HG03457 (cell line): ENCODE measurements around the gene MGST3.
"Not testable (repeated sequence)": the region's sequence is repeated elsewhere in the genome, so short reads cannot be mapped to it uniquely, and the experiment has no call there.

Experiments
- ATAC-seq: cut with Tn5 transposase; IDR thresholded peaks from one replicate; pipeline ENCODE4 v1.9.1; 2021; ENCODE audit warnings: moderate number of reproducible peaks; ENCODE audit not compliant: unreplicated experiment

MGST3 gene

DNA sequence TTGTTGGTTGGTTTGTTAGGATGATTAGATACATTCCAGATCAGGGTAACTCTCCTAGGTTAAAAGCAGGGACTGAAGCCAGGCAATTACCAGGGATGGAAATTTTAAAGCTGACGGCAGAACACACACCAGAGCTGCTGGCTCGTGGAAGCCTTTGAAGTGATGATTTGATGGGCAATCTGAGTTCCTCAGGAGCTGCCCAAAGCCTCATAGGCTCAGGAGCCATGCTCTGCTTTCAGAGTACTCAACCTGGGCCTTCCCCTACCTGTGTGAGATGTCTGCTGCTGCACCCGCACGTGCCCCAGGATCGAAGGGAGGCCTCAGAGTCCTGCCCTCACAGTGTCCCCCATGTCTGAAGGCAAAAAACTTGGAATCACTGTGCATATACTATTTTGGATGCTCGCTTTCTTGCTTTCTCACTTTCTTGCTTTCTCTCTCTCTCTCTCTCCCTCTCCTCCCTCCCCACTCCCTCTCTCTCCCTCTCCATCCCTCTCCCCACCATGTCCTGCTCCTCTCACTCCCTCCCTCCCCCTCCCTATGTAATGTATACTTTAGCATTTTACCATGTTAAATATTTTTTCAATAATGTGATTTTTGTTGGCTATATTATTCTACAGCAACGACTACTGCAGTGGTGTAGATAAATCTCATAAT lies 18.0 kb downstream of the MGST3 start:
- ATAC-seq = no peak

DNA sequence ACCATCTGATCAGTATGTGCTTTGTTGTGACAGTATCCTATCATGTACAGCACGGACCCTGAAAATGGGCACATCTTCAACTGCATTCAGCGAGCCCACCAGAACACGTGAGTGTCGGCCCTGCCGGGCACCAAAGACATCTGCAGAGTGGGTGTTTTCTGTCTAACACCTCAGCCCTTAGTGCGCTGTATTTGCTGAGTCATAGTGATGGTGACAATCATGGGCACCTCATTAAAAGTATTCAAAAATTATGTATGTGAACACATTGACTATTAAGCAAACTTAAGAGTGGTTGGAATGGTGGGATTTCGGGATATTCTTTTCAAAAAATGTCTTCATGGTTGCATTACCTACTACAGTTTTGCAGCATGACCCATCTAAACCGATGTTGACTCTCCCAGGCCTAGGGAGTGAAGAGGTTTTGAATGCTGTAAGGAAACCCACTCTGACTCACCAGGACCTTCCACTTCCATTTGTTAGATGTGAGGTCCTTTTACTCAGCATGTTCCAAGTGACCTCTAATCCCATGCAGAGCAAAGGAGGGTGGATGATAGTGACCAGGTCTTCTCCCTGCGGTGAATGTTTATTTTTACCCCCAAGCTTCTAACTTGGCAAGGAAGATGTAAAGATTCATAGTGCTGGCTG lies 20.1 kb downstream of the MGST3 start:
- ATAC-seq = no peak

DNA sequence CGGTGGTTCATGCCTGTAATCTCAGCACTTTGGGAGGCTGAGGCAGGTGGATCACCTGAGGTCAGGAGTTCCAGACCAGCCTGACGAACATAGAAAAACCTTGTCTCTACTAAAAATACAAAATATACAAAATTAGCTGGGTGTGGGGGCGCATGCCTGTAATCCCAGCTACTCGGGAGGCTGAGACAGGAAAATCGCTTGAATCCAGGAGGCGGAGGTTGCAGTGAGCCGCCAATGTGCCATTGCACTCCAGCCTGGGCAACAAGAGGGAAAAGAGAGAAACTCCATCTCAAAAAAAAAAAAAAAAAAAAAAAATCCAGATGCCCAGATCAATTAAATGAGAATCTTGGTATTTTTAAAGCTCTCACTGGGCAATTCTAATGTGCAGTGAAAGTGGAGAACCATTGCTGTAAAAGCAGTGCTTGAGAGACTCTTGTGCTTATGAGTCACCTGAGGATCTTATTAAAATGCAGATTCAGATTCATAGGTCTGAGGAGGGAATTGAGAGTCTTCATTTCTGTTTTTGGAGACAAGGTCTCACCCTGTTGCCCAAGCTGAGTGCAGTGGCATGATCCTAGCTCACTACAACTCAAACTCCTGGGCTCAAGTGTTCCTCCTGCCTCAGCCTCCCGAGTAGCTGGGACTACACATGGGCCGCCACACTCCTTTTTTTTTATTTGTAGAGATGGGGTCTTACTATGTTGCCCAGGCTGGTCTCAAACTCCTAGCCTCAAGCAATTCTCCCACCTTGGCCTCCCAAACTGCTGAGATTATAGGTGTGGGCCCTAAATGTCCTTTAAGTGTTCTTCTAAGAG lies 27.9 kb downstream of the MGST3 start:
- not testable (repeated sequence) for ATAC-seq

DNA sequence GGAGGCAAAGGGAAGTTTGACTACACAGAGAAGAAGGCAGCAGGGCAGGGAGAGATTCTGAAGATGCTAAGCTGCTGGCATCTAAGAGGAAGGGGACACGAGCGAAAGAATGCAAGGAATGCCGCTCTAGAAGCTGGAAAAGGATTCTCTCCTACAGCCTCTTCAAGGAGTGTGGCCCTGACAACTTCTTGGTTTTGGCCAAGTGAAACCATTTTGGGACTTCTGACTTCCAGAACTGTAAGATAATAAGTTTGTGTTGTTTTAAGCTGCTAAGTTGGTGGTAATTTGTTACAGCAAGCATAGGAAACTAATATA lies 28.5 kb downstream of the MGST3 start:
- no peak for ATAC-seq

DNA sequence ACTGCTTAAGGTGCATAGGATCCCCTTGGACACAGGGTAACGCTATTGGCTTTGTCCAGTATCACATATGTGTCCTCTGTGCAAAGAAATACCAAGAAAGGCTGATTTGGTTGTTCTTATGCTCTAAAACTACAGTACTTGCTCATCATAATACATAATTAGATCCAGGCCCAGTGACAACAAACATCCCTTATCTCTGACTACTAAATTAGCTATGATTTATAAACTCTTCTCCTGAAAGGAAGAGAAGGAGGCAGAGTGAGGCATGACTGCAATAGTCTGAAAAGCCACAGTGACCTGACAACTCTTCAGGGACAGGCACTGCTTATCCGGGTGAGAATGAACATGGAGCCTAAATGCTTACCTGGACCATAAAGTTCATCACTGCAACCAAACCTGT lies 30.7 kb downstream of the MGST3 start:
- no peak for ATAC-seq

DNA sequence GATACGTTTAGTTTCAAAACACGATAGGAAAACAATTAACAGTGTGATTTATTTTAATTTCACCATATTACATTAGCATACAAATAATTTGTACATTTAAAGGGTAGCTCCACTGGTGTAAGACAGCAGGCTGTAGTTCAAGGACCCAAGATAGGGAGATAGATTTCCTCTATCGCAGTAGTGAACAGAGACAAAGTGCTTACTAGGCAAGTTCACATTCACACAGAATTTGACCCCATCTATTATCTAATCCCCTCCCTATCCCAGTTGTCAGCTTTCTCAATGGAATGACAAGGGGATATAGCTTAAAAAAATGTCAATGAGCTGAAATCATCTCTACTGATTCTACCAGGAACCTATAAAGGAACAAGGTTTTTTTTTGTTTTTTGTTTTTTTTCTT lies 31.2 kb downstream of the MGST3 start:
- no peak for ATAC-seq

DNA sequence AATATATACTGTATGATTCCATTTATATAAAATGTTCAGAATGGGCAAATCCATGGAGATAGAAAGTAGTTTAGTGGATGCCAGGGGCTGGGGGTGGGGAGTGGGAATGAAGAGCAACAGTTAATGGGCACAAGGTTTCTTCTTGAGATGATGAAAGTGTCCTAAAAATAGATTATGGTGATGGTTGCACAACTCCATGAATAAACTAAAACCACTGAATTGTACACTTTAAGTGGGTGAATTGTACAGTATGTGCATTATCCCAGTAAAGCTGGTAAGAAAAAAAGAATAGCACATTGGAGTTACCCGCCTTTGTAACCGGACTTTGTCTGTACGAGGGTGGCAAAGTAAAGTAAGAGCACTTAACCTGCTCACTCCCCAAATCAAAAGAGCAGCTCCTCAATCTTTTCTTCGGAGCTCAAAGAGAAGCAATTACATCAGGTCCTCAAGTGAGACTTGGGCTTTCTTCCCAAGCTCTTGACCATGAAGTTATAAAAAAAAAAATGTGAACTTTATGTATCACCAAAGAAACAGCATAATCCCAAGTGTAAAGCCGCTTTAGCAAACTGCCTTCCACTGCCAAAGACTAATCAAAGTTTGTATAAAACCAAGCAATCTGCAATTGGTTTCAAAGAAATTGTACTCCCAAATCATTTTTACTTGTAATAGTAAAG lies 35.3 kb downstream of the MGST3 start:
- no peak for ATAC-seq

DNA sequence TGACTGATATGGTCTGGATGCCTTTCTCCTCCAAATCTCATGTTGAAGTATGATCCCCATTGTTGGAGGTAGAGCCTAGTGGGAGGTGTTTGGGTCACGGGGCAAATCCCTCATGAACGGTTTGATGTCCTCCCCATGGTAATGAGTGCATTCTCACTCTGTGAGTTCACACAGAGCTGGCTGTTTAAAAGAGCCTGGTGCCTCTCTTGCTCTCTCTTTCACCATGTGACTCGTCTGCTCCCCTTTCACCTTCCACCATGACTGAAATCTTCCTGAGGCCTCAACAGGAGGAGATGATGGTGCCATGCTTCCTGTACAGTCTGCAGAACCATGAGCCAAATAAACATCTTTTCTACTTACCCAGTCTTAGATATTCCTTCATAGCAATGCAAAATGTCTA lies 37.1 kb downstream of the MGST3 start:
- no peak for ATAC-seq

DNA sequence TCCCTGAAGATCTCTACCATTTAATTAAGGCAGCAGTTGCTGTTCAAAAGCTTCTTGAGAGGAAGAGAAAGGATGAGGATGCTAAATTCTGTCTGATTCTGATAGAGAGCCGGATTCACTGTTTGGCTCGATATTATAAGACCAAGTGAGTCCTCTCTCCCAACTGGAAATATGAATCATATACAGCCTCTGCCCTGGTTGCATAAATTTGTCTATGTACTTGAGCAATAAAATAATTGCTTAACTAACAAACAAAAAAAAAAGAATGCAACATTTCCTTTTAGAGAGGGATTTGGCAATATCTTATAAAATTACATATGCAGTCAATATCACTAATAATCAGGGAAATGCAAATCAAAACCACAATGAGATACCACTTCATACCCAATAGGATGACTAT lies 40.5 kb downstream of the MGST3 start:
- ATAC-seq = no peak

DNA sequence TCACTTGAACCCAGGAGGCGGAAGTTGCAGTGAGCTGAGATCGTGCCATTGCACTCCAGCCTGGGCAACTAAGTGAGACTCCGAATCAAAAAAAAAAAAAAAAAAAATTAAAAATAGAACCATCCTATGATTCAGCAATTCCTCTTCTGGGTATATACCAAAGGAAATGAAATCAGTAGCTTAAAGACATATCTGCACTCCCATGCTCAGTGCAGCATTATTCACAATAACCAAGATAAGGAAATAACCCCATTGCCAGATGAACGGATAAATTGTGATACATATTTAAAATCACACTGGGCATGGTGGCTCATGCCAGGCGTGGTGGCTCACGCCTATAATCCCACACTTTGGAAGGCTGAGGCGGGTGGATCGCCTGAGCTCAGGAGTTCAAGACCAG lies 43.6 kb downstream of the MGST3 start:
- no peak for ATAC-seq

DNA sequence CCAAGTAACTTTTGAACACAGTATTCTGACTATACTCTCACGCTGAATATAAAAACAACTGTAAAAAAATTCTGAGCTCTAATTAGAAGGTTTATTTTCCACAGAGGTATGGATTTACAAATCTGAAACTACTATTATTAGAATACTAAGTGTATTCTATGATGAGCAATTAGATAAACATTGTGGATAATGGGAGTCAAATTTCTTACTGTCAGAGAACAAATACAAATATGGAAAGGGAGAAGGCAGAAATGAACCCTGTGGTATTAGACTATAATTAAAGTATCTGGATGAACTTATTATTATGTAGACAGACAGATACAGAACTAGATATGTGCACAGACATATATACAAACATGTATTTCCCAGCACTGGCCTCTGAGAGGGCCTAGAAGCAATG lies 44.8 kb downstream of the MGST3 start:
- ATAC-seq = no peak

DNA sequence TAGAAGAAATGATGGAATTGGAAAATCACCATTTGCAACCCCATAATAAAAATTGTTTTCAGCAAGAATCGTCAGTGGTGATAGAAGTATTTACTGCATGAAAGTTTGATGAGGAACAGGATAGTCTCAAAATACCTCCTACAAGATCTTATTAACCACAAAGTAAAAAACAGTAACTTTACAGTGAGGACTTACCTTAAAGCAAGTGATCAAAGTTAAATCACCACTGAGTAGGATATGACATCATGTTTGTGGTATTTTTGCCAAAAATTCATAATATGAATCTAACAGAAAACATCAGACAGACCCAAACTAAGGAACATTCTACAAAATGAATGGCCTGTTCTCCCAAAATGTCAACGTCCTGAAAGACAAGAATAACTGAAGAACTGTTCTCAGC lies 47.5 kb downstream of the MGST3 start:
- no peak for ATAC-seq

DNA sequence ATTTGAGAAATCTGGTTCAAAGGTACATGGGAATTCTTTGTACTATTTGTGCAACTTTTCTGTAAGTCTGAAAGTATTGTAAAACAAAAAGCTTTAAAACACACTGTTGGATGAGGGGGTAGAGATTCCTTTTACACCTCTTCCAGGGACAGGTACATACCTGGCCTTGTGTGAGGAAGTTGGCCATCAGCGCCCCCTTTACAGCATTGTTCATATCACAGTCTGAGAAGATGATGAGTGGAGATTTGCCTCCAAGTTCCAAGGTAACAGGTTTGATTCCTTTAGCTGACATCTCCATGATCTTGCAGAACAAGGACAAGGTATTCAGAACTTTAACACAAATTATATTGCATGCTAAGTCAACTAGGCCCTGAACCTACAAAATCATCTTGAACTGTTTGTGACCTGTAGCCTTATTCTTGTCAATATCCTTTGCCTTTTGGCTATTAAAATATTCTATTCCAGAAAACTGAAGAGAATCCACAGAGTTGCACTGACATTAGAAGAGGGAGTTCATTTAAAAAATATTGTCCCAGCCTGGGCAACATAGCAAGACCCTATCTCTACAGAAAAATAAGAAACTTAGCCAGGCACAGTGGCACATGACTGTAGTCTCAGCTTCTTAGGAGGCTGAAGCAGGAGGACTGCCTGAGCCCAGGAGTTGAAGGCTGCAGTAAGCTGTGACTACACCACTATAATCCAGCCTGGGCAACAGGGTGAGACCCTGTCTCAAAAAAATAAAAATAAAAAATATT lies 48.4 kb downstream of the MGST3 start:
- ATAC-seq = no peak

DNA sequence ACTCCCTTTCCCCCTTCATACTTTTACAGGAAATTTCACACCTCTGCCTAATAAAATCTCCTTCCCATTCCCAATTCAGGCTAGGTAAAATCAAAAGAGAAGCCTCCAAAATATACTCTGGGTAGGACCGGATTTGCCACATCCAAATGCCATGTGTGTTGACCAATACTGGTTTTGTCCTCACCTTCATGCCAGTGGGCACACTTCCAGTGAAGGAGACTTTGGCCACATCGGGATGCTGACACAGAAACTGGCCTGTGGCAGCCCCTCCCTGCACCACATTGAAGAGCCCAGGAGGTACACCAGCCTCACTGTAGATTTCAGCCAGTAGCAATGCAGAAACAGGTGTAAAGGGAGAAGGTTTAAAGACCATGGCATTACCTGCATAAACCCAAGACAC lies 49.3 kb downstream of the MGST3 start:
- ATAC-seq = no peak

DNA sequence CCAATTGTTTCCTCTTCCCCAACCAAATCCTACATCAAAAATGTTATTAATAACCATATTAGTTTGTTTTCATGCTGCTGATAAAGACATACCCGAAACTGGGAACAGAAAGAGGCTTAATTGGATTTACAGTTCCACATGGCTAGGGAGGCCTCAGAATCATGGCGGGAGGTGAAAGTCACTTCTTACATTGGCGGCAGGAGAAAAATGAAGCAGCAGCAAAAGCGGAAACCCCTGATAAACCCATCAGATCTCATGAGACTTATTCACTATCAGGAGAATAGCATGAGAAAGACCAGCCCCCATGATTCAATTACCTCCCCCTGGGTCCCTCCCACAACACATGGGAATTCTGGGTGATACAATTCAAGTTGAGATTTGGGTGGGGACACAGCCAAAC lies 49.7 kb downstream of the MGST3 start:
- ATAC-seq = not testable (repeated sequence)

DNA sequence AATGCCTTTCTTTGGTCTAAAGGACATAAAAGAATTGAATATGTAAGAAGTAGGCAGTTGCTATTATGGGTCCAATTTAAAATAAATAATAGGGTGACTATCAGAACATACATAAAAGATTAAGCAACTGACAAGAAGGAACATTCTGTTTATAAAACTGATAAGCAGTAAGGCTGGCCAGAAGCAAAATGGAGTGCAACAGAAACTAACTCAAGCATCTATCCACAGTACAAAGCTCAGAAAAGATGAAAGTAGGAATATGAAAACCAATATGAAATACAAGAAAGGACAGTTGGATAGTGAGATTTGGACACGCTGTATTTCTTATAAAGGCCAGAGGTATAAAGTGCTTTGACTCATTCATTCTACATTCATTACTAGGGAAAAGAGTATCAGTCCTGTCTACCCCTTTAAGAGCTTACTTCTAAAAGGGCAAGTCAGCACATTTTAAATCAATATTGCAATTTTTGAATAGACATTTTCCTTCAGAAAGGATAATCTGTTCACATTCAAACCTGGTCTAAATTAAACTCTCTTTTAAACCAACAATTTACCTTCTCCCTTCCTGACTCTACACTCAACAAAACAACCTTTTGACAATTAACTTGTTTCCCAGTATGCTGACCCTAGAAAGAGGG lies 52.9 kb downstream of the MGST3 start:
- ATAC-seq = no peak

DNA sequence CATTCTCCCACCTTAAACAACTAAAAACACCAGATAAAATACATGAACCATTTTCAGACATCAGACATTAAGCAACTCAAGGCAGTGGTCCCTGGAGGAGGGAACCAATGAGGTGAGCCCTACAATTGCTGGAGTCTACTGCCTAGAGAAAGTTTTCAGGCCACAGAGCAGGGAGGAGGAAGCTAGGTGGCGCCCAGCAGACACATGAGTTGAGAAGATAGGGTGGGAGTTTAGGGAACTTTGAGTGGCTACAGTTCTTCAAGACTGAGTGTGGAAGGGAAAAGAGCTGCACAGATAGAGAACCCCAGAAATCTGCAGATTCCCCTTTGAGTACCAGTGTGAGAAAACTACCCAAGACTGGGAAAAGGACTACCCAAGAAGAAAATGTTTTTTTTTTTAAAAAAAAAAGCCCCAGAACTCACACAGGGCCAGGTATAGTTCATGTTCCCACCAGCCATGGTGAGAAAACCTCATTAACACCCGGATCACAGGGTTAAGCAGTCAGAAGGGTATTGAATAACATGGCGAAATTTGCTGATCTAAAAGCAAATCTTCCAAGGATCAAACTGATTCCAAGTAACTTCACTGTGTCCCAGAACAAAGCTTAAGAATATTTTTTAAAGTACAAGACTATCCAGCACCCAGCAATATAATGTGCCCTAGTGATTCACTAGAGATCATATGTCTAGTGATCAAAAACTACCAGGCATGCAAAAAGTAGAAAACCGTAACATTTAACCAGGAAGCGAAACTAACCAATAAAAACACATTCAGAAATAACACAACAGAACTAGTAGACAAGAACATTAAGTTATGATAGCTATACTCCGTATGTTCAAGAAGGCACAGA lies 55.3 kb downstream of the MGST3 start:
- no peak for ATAC-seq

DNA sequence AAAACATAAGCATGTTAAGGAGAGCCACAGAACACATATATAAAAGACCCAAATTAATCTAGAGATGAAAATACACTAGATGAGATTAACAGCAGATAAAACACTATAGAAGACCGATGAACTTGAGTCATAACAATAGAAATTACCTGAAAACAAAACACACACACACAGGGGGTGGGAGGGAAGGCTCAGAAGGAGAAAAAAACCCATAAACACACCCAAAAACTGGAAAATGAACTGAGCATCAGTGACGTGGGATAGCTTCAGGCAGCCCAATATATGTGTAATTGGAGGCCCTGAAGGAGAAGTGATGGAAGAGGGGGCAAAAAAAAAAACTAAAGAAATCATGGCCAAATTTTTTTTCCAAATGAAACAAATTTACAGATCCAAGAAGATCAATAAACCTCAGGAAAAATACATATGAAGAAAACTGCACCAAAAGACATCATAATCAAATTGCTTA lies 56.0 kb downstream of the MGST3 start:
- no peak for ATAC-seq

DNA sequence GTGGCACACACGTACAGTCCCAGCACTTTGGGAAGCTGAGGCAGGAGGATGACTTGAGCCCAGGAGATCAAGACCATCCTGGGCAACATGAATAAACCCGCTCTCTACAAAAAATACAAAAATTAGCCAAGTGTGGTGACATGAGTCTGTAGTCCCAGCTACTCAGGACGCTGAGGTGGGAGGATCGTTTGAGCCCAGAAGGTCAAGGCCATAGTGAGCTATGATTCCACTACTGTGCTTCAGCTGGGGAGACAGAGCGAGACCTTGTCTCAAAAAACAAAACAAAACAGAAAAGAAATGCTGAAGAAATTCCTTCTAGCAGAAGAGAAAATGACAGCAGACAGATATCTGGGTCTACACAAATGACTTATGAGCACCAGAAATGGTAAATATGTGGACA lies 57.0 kb downstream of the MGST3 start:
- ATAC-seq = no peak

DNA sequence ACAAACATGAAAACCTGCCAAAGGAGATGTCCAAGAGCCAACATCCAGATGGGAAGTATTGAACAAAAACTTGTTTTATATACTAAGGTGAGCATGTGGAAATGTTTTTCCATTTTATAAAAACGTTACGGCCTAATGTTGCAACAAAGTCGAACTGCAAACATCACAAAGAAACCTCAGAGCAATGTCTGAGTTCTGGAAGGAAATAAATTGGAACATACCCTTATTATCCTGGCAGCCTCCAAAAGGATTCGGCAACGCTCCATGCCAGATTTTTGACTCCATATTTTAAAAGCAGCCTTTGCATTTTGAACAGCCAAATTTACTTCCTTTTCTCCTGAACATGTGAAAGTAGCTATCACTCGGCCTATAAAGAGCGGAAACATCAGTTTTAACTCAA lies 64.0 kb downstream of the MGST3 start:
- no peak for ATAC-seq
